Upper lobe of left lung (tissue), 6 donors: ENCODE data around the gene TUBGCP2. TPM values are rescaled to one million over a fixed set of nuclear protein-coding genes. Genes with fewer than 3 reads are reported as not detected.

ENCODE experiments used
- ATAC-seq, 2 donors: fragments of 200-7000 bp; cut with Tn5 transposase; one replicate each; pipeline ENCODE4 v1.9.1; 2022; ENCODE audit warnings: mild to moderate bottlenecking in 2 of 2, moderate library complexity in 2 of 2; ENCODE audit not compliant: low FRiP score in 2 of 2
- DNase-seq, 2 donors: peaks; one replicate each; pipeline ENCODE4 v3.0.0-alpha.2; 2019 to 2020
- H3K27ac ChIP-seq, 4 donors: fragments of 200-600 bp; sonication (generic); one replicate each; pipeline ENCODE4 v1.5.1; 2016 to 2019
- H3K27me3 ChIP-seq, 4 donors: fragments of 200-600 bp; sonication (generic); one replicate each; pipeline ENCODE4 v1.5.1; 2017 to 2019
- H3K36me3 ChIP-seq, 4 donors: fragments of 200-600 bp; sonication (generic); one replicate each; pipeline ENCODE4 v1.5.1; 2016 to 2019
- H3K4me1 ChIP-seq, 4 donors: fragments of 200-600 bp; sonication (generic); one replicate each; pipeline ENCODE4 v1.5.1; 2018 to 2019
- H3K4me3 ChIP-seq, 4 donors: fragments of 200-600 bp; sonication (generic); one replicate each; pipeline ENCODE4 v1.5.1; 2017 to 2019; ENCODE audit warnings: mild to moderate bottlenecking in 2 of 4, moderate library complexity in 1 of 4
- H3K9me3 ChIP-seq, 4 donors: fragments of 200-600 bp; sonication (generic); one replicate each; pipeline ENCODE4 v1.5.1; 2018 to 2019
- EP300 ChIP-seq, 4 donors: sonication (generic); formaldehyde crosslinking; IDR thresholded peaks; one replicate each; pipeline ENCODE4 v1.5.1; 2017; ENCODE audit warnings: antibody characterized with exemption in 4 of 4, control low read depth in 2 of 4
- POLR2A ChIP-seq, 4 donors: fragments of 450-650 bp; IDR thresholded peaks; one replicate each; pipeline ENCODE4 v1.5.1; 2016 to 2017; ENCODE audit warnings: antibody characterized with exemption in 4 of 4, mild to moderate bottlenecking in 2 of 4
- POLR2AphosphoS5 ChIP-seq, 2 donors: sonication (generic); formaldehyde crosslinking; IDR thresholded peaks; one replicate each; pipeline ENCODE4 v1.5.1; 2017; ENCODE audit warnings: antibody characterized with exemption in 2 of 2
- WGBS, 2 donors: methylation state at CpG; one replicate each; pipeline ENCODE4 v1.1.5; 2017 to 2018; 5-methylcytosine and 5-hydroxymethylcytosine counted together
- total RNA-seq, 6 donors: library from RNA; depleted of rRNA in 4 of 6; stranded (reverse); fragments of >200 nt in 4 of 6; gene quantifications; one replicate each; pipeline versions ENCODE4 v1.1.0 to v1.2.1, GENCODE V29; 2016 to 2021
- TF ChIP-seq, protein P1 (sequence below), 6 experiments: fragments of 450-650 bp in 4 of 6; fragments of 200-600 bp in 2 of 6; sonication (generic) in 2 of 6; IDR thresholded peaks; one replicate each; pipeline ENCODE4 v1.5.1; 2016 to 2019; ENCODE audit warnings: antibody characterized with exemption in 6 of 6
- donor health status: DM: no; HTN: no; CAD: no; lungs with moderate emphysema.
- donor health status: DM: no; HTN: yes; CAD: no; lungs with severe emphysema.

TUBGCP2 gene
- total RNA-seq, 6 donors from 2014 or later, result 41.7 to 106 (median 56.3) TPM

DNA sequence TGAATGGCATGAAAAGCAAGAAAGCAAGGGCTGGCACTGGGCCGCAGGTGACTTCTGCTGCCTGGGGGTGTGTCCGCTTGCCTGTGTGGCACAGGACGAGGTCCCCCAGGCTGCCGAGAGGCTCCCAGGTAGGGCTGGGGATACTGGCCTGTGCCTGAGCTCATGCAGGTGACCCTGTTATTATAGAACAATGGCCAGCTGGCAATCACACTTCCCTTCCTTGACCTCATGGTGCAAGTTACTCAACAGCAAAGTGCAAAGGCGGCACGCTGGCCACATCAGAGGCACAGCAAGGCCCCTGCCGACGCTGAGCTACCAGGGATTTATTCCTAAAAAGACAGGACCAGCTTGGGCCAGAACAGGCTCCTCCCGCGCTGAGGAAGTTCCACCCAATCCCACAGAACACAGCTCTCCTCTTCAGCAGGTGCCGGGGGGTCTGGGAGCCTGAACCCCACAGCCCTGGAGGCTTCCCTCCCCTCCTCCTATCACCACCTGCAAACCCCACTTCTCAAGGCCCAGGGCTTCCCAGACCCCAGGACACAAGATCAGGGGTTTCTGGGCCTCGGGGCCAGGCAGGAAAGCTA is 30.6 kb downstream of the TUBGCP2 start:
- H3K4me3 ChIP-seq, result peak overlapping the region in 1 of 4 donors; percentile 12
- H3K27me3 ChIP-seq, result peaks cover 0 to 4% (median 0%) of the 10 kb centered on the region in 4 donors
- no peaks in the 10 kb centered on the region for H3K9me3 ChIP-seq
- no peak for ATAC-seq
- peak in 1 of 2 donors; percentile 53 for DNase-seq
- WGBS, 2 donors, result 48 to 65% methylated on average over 4 to 11 of the region's 12 CpGs
- H3K4me1 ChIP-seq, result peaks cover 16 to 55% (median 40%) of the 10 kb centered on the region in 4 donors
- peak overlapping the region; percentile 82 to 89 (median 87) for H3K27ac ChIP-seq
- TF ChIP-seq, protein P1, sequence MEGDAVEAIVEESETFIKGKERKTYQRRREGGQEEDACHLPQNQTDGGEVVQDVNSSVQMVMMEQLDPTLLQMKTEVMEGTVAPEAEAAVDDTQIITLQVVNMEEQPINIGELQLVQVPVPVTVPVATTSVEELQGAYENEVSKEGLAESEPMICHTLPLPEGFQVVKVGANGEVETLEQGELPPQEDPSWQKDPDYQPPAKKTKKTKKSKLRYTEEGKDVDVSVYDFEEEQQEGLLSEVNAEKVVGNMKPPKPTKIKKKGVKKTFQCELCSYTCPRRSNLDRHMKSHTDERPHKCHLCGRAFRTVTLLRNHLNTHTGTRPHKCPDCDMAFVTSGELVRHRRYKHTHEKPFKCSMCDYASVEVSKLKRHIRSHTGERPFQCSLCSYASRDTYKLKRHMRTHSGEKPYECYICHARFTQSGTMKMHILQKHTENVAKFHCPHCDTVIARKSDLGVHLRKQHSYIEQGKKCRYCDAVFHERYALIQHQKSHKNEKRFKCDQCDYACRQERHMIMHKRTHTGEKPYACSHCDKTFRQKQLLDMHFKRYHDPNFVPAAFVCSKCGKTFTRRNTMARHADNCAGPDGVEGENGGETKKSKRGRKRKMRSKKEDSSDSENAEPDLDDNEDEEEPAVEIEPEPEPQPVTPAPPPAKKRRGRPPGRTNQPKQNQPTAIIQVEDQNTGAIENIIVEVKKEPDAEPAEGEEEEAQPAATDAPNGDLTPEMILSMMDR (IDR thresholded peaks at IDR 0.05), result no peak
- TF ChIP-seq POLR2A (IDR thresholded peaks at IDR 0.05) (no peak), POLR2AphosphoS5 (IDR thresholded peaks at IDR 0.05) (no peak)
- peaks cover 14 to 53% (median 32%) of the 10 kb centered on the region in 4 donors for H3K36me3 ChIP-seq

- H3K27ac ChIP-seq, result peak overlapping the region; percentile 82 to 89 (median 87)
- ATAC-seq, result no peak
- H3K4me1 ChIP-seq, result peaks cover 16 to 55% (median 40%) of the 10 kb centered on the region in 4 donors
These were observed 31.2 kb downstream of the TUBGCP2 start for GRCh38 chr10:133277277-133277992.

DNA sequence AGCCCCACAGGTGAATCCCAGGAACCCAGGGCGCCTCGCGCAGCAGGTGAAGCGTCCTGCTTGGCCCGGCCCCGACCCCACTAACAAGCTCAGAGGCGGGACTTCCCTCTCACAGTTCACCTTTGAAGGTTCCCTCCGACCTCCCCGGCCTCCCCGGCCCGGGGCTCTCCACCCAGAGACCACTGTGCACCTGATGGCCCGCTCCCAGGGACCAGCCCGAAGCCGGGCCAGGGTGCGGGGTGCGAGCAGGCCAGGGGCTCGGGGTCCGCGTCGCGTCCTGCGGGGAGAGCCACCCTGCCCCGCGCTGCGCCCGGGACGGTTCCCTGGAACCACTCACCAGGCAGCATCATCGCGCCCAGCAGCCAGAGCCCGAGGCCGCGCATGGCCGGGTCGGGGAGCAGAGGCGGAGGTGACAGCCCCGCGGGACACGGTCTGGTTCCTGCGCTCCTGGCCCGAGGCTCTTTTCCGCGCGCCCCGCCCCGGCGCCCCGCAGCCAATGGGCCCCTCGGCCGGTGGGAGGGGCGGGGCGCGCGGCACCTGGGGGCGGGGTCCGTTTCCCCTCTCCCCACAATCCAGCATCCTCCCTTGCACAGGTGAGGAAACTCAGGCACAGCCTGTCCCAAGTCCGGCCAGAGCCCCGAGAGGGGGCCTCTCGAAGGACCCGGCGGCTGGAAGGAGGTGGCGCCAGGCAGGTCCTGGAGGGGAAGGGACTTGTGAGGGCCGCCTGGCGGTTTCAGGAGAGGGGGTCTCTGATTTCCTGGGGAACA is 32.1 kb downstream of the TUBGCP2 start, which contains the start of gene ADAM8:
ADAM8 (minus strand) TSS at position 434 of the 767 bp plus-strand sequence; CDS start at position 383, 51 bp downstream.
- no peaks in the 10 kb centered on the region for H3K9me3 ChIP-seq
- peak within 1 kb of the TSS; percentile 35 to 44 (median 40) for H3K4me3 ChIP-seq
- peak within 1 kb of the TSS; percentile 82 to 89 (median 87) for H3K27ac ChIP-seq
- WGBS, 2 donors, result 7% methylated on average over 33 of the region's 63 CpGs; no CpG with 5 or more reads in 1 of the 2 donors
- ATAC-seq (peak in 1 of 2 donors; percentile 28), DNase-seq (peak; percentile 67 to 94)
- H3K36me3 ChIP-seq, result peaks cover 5 to 49% (median 24%) of the 10 kb centered on the region in 4 donors
- TF ChIP-seq POLR2AphosphoS5 (IDR thresholded peaks at IDR 0.05) (peak in 1 of 2 donors; percentile 43), POLR2A (IDR thresholded peaks at IDR 0.05) (peak in 1 of 4 donors; percentile 76), EP300 (IDR thresholded peaks at IDR 0.05) (no peak)
- TF ChIP-seq, protein P1 (IDR thresholded peaks at IDR 0.05), result no peak
- H3K27me3 ChIP-seq, result peaks cover 0 to 4% (median 0%) of the 10 kb centered on the region in 4 donors
- H3K4me1 ChIP-seq, result peaks cover 16 to 55% (median 40%) of the 10 kb centered on the region in 4 donors

More at GRCh38 chr10:133277277-133277992, 31.2 kb downstream of the TUBGCP2 start:
- Histone ChIP-seq H3K4me3 (peak overlapping the region in 1 of 4 donors; percentile 40), H3K27me3 (peaks cover 0 to 4% (median 0%) of the 10 kb centered on the region in 4 donors), H3K36me3 (peaks cover 8 to 51% (median 30%) of the 10 kb centered on the region in 4 donors), H3K9me3 (no peaks in the 10 kb centered on the region)
- peak in 1 of 2 donors; percentile 76 for DNase-seq
- 75% methylated on average over 9 to 24 of the region's 25 CpGs for WGBS, 2 donors
- no peak for TF ChIP-seq EP300 (IDR thresholded peaks at IDR 0.05)
- no peak for TF ChIP-seq POLR2A (IDR thresholded peaks at IDR 0.05)
- no peak for TF ChIP-seq POLR2AphosphoS5 (IDR thresholded peaks at IDR 0.05)
- TF ChIP-seq, protein P1 (IDR thresholded peaks at IDR 0.05), result no peak

DNA sequence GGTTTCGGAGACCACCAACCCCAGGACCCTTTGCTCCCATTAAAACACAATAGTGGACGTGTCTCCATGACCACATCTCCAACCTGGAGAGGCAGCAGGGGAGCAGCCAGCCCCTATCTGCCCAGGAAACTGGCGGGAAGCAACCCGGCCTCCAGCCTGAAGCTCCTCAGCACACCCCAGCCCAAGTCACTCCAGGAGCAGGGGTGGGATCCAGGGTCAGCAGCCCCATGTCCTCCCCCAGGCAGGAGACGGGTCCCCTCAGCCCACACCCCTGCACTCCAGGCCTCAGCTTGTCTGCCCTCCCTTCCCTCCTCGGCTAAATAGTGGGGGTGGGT is 32.6 kb downstream of the TUBGCP2 start:
- Histone ChIP-seq H3K4me1 (peaks cover 16 to 55% (median 40%) of the 10 kb centered on the region in 4 donors), H3K27ac (peak overlapping the region; percentile 74 to 89 (median 85)), H3K36me3 (peaks cover 5 to 48% (median 24%) of the 10 kb centered on the region in 4 donors), H3K27me3 (peaks cover 0 to 4% (median 0%) of the 10 kb centered on the region in 4 donors), H3K9me3 (no peaks in the 10 kb centered on the region), H3K4me3 (peak overlapping the region; percentile 35 to 44 (median 40))
- WGBS, 2 donors, result 19 to 26% methylated on average over 2 to 6 of the region's 6 CpGs
- TF ChIP-seq, protein P1 (IDR thresholded peaks at IDR 0.05), result no peak
- TF ChIP-seq POLR2A (IDR thresholded peaks at IDR 0.05) (no peak), POLR2AphosphoS5 (IDR thresholded peaks at IDR 0.05) (no peak), EP300 (IDR thresholded peaks at IDR 0.05) (no peak)
- no peak for DNase-seq
- ATAC-seq, result no peak
